Measurements from ENCODE around the gene FCSK.
A peak's percentile ranks its signal among the peaks of the same experiment; 100 is the strongest.

FCSK gene

GRCh38 chr16:70480127-70481105 lies 26.0 kb downstream of the FCSK start:
- no peak for DNase-seq (ENCODE audit: low spot score)

GRCh38 chr16:70481929-70482536 lies 27.6 kb downstream of the FCSK start:
- DNase-seq (ENCODE audit: low spot score) = no peak

- no peak for DNase-seq (ENCODE audit: low spot score)
These were observed 28.2 kb downstream of the FCSK start for GRCh38 chr16:70482624-70483023.

DNA sequence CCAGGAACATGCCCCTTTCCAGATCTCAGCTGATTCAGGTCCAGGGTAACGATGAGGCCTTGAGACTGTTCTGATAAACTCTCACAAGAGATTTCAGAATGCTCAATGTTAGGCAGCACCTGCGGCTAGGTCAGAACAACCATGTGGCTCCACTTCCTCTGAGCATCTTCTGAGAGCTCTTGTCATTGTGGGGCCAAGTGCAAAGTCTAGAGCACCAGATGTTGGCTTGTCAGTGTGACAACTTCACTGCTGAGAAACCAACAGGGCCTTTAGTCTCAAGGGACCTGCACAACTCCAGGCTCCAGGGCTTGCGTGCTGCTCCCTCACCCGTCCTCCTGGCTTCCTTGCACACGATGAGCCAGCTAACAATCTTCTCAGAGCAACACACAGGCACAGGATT lies 29.0 kb downstream of the FCSK start:
- DNase-seq (ENCODE audit: low spot score) = no peak

- no peak for DNase-seq (ENCODE audit: low spot score)
These were observed 30.5 kb downstream of the FCSK start for GRCh38 chr16:70484867-70485266.

DNA sequence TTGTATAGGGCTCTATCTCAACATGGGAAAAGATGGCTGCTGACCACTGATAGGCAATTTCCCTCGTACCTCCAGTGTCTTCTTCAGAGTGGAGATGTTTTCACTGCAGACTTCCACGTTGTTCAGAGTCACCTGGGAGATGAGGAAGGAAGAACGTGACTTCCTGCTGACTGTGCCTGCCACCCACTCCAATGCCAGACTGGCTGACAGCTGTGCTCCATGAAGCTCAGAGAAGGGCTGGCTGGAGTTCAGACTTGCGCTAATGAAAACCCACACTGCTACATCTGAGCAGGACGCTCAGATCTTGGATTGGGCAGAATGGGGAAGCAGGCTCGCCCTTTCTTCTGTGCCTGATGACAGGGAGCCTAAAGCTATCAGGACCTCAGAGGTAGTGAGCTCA lies 35.9 kb downstream of the FCSK start:
- DNase-seq (ENCODE audit: low spot score) = no peak

DNA sequence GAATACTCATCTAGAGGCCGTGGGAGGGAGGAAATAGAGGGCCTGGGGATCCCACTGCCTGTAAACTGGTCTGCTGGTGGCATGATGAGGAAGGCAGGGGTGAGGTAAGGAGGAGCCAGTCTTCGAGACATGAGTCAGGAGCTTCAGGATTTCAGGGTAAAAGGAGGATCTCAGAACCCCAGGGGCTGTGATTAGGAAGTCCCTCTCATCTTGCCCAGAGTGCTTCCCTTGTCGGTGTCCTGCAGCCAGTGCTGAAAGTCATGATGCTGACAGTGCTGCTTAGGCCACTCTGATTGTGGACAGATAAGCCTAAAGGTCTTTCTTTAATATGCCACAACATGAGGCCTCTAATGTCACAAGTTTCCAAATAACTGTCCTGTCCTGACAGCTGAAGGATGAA lies 39.4 kb downstream of the FCSK start:
- no peak for DNase-seq (ENCODE audit: low spot score)

GRCh38 chr16:70494202-70494770 lies 39.9 kb downstream of the FCSK start:
- no peak for DNase-seq (ENCODE audit: low spot score)

- DNase-seq (ENCODE audit: low spot score) = no peak
These were observed 40.4 kb downstream of the FCSK start for GRCh38 chr16:70494777-70495176.

DNA sequence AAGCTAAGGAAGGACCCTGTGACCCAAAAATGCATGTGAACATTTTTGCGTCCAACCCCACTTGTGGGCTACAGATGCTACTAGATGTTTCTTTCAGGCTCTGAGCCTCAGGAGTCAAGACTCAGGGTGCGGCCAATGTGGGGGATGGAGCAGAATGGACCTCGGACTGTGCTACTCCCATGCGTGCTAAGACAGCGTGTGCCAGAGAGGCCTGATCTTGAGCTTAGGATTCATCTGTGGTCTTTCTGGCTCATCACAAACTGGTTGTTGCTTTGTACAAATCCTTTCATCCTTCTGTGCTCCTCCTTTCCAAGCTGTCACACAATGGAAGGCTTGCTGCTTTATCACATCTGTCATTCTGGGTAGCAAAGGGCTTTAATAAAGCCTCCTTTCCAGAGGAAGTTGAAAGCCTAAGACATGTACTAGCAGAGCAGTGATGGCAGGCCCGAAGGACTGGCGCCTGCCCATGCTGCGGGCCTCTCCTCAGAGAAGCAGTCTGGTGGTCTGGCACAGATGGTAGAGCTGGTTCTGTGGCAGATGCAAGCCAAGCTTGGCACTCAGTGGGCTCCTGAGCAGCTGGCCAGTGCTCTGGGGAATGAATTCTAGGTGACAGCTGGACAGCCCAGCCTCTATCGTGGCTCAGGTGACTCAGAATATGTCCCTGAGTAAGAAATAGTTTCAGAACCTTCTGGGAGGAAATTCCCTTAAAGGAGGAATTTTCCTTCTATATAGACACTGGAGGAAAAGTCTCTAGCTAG lies 41.2 kb downstream of the FCSK start:
- DNase-seq (ENCODE audit: low spot score) = no peak

GRCh38 chr16:70496513-70496912 lies 42.1 kb downstream of the FCSK start:
- DNase-seq (ENCODE audit: low spot score) = no peak

- peak; percentile 44 for DNase-seq (ENCODE audit: low spot score)
These were observed 54.4 kb downstream of the FCSK start for GRCh38 chr16:70508752-70509151.

GRCh38 chr16:70510216-70510615 lies 55.8 kb downstream of the FCSK start:
- DNase-seq (ENCODE audit: low spot score) = no peak

- no peak for DNase-seq (ENCODE audit: low spot score)
These were observed 57.4 kb downstream of the FCSK start for GRCh38 chr16:70511833-70512232.

GRCh38 chr16:70512456-70512855 lies 58.1 kb downstream of the FCSK start:
- DNase-seq (ENCODE audit: low spot score) = no peak

DNA sequence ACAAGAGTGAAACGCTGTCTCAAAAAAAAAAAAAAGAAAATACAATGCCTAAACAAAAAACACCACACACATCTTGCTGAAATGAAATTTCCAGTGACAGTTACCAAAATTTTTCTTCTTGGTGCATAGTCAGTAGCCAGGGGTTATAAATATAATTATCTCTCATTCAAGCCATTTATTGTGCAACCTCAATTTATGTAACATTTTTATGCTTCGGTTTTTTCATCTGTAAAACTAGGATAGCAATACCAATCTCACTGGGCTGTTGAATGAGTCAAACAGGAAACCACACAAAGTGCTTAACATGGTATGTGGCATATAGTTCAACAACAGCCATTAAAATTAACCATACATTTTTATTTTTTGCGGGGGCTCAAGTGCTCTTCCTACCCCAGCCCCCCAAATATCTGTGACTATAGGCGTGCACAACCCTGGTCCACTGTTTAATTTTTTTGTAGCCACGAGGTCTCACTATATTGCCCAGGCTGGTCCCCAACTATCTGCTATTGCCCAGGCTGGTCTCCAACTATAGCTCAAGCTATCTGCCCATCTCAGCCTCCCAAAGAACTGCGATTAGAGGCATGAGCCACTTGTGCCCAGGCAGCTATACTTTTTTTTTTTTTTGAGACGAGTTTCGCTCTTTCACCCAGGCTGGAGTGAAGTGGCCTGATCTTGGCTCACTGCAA lies 66.4 kb downstream of the FCSK start:
- DNase-seq (ENCODE audit: low spot score) = peak; percentile 58

DNA sequence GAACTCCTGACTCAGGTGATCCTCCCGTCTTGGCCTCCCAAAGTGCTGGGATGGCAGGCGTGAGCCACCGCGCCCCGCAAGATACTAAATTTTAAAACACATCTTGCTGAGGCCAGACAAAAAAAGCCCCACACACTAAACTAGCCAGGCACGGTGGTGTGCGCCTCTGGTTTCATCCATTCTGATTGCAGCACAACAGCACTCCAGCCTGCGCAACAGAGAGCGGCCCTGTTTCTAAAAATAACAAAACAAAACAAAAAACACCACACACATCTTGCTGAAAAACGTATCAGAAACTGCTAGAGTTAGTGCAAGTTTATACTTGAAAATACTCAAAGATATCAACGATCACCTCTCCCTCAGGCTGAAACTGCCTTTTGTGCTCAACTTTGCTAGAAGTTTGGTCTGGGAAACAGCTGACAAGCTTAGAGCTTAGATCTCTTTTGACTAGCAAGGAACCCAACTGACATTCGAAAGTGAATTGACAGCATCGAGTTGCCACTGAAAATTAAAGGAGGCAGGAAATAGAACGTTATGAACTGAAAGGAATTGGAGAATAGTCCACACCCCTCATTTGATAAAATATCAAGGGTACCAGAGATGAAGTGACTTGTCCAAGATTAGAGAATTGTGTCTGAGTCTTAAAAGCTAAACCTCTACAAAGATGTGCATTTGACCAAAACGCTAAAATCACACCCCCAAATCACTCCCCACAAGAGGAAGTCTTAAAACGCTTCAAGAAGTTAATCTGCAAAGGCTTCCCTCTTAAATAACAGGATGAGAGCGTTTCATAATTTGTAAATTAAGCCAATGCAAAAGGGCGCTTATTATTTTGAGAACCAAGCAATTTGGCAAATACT lies 68.1 kb downstream of the FCSK start:
- DNase-seq (ENCODE audit: low spot score) = no peak

- peak; percentile 91 for DNase-seq (ENCODE audit: low spot score)
These were observed 68.8 kb downstream of the FCSK start, which contains the start of gene COG4 for GRCh38 chr16:70523076-70523742. TSS of gene COG4 (minus strand) at chr16:70523554. CDS start at chr16:70523543, 11 bp downstream.

GRCh38 chr16:70523743-70524398 lies 69.5 kb downstream of the FCSK start, which contains the start of gene SF3B3:
TSS of gene SF3B3 (plus strand) at chr16:70523816. CDS start at chr16:70526657, 2,841 bp downstream.
- DNase-seq (ENCODE audit: low spot score) = no peak
